Dedifferentiated amniotic fluid mesenchymal stem cell (primary cell): ENCODE results near the gene INPP5K.
"Not testable (repeated sequence)": the region's sequence is repeated elsewhere in the genome, so short reads cannot be mapped to it uniquely, and the experiment has no call there.

Source experiments
- DNase-seq: peaks from one replicate; pipeline ENCODE4 v3.0.0-alpha.2; 2016; ENCODE audit errors: extremely low spot score

Gene INPP5K

GRCh38 chr17:1516388-1517161, at the start of gene INPP5K:
INPP5K (minus strand) TSS chr17:1516612; CDS start chr17:1516499, 113 bp downstream.
- peak; percentile 97 for DNase-seq

DNA sequence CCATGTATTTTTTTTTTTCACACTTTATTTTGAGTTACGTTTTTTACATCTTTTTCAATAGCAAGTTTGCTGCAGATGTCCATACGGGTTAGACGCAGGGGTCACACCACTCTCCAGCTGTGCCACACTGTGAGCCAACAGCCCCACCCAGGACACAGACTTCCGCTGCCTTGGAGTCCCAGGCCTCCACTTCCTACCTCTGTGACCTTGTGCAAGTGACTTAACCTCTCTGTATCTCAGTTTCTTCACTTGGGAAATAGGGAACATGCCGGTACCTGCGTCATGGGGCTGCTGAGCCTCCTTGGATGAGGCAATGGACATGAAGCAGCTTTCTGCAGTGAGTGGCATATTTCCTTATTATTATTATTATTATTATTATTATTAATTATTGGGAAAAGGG, 49.5 kb upstream of the INPP5K start:
- DNase-seq: no peak

DNA sequence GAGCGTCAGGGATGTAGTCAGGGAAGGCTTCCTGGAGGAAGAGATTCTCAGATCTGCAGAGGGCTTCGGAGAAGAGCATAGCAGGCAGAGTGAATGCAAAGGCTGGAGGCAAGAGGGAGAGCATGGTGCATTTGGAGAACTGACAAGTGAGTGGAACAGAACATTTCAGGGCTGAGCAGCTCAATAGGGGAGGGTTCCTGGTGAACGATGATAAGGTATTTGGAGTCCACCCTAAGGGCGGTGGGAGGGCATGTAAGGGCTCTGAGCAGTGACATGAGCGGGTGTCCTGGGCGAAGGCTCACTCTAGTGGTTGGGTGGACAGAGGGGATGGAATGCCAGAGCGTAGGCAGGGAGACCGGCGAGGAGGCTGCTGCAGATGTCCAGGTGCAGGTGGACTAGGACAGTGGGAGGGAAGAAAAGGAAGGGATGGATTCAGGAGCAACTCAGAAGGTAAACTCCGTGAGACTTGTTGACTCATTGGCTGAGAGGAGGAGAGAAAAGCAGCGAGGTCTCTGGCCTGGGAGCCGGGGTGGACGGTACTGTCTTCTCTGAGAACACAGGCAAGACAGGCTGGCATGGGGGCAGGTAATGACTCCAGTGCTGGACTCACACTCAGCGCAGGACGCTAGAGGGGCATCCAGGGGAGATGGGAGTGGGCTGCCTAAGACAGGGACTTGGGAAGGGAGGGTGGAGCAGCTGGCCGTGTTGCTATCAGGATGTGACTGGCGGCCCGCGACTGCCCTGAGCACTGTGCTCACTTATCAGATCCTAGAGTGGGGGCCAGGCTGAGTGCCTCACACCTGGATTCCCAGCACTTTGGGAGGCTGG, 47.6 kb upstream of the INPP5K start:
- no peak for DNase-seq

DNA sequence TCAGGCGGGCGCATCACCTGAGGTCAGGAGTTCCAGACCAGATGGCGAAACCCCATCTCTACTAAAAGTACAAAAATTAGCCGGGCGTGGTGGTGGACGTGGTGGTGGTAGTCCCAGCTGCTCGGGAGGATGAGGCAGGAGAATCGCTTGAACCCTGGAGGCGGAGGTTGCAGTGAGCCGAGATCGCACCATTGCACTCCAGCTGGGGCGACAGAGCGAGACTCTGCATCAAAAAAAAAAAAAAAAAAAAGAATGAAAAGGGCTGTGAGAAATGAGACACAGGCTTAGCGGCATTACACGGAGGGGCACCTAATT, 47.0 kb upstream of the INPP5K start:
- not testable (repeated sequence) for DNase-seq

- no peak for DNase-seq
These were observed 45.8 kb upstream of the INPP5K start for GRCh38 chr17:1562176-1562643.

DNA sequence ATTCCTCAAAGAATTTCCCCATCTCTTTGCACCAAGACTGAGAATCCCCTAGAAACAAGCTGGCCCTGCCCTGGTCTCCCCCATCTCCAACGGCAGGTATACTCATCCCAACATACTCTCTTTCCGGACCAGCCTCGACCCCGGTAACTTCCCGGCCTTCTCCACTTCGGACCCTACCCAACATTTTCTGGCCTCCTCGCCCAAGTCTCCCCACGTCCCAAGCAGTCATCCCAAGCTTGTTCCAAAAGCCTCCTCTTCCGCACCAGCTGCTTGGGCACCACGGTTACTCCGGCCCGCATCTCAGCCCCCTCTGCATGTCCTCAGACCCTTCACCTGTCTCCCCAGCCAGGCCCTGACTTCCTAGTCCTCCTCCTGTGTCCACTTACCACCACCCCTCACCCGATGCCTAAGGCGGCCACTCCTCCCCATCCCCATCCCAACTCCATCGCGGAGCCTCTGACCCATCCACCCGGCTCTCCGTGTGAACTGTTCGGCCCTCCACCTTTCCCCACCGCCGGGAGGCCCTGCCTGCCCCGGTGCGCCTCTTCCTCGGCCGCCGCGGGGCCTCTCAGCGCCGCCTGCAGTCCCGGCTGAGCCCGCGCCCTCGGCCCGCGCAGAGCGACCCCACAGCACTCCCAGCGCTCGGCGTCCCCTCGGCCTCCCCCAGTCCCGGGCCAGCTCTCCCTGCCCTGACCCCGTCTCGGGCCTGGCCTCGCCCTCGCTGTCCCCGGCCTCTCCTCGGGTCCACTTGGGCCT, 45.2 kb upstream of the INPP5K start:
- DNase-seq: no peak

- no peak for DNase-seq
These were observed 44.5 kb upstream of the INPP5K start for GRCh38 chr17:1560858-1561355.

GRCh38 chr17:1560101-1560857, 43.9 kb upstream of the INPP5K start:
- DNase-seq: no peak

DNA sequence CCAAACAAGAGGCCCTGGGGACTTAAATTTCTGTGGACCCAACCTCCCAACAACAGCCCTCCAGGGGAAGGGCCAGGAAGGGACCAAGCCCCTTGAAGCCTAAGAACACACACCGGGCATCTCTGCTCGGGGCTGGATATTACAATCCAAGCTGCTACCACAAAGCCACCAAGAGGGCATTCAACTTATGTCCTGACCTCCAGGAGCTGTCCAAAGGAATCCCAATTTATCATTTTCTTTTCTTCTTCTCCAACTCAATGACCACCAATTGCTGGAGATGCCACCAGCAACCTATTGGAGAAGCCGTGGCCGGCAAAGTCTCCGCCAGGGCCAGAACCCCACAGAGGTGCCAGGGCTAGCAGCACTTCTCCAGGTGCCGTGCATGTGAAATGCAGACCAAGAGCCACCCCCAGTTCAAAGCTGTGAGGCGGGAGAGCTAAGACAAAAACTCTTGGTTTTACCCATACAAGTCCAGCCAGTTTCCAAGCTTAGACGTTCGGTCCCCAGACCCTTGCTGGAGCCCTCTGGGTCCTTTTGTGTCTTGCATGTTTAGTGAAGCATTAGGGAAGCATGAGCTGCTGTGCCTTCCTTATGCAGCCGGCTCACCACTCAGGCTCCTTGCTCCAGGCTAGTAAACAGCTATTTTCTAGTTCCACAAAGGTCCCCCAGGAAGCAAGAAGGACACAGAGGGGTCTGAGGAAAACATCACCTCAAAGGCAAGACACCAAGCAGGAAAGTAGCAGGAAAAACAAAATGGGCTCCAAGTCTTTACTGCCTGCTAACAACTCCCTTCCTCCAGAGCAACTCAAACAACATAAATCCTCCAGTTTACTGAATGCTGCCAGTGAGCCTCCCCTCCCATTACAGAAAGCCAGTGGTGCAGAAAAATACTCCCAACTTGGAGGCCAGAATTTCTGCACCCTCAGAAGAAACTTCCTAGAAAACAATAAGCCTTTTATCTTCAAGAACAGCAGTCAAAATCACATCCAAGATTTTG, 42.9 kb upstream of the INPP5K start:
- DNase-seq: no peak

DNA sequence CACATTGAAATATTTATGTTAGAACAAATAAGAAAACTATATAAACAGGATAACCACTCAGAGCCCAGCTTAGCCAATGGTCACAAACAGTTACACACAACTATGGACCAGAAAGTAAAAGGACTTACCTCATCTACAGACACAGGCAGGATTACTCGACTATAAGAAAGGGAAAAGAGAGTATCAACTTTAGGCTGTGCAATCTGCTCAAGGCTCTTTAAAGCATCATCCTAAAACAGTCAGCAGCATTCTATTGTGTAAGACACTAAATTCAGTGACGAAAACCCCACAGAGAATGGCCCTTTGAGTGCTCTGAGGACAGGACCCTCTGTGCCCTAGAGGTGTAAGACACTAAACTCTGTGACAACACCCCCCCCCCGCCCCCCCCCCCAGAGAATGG, 42.0 kb upstream of the INPP5K start:
- no peak for DNase-seq

DNA sequence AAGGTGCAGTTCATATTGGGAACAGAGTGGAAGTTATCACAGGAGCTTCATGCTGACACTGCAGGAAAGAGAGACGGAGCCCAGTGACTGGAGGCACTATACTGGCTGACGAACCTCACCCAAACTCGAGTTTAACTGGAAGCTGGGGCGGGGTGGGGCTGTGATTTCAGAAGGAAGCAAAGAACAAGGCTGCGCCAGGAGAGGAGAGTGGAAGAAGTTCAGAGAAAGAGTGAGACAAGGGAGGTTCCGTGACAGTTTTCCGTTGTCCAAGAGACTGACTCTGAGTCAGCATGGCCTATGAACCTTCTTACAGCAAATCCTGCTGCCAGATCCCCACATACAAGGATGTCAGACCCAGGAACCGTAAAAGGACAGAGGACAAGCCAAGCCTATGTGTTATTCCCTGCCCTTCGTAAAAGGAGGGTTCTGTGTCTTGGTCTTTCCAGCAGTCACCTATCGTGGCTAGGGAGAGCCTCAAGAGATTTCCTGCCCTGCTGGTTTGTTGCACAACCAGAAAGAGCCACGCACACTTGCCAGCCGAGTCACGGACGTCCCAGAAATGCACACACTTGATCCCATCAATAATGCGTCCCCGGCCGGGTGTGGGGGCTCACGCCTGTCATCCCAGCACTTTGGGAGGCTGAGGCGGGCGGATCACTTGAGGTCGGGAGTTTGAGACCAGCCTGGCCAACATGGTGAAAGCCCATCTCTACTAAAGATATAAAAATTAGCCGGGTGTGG, 41.1 kb upstream of the INPP5K start:
- no peak for DNase-seq

- DNase-seq: no peak
These were observed 39.4 kb upstream of the INPP5K start for GRCh38 chr17:1555651-1556471.

GRCh38 chr17:1554751-1555540, 38.5 kb upstream of the INPP5K start:
- DNase-seq: no peak

DNA sequence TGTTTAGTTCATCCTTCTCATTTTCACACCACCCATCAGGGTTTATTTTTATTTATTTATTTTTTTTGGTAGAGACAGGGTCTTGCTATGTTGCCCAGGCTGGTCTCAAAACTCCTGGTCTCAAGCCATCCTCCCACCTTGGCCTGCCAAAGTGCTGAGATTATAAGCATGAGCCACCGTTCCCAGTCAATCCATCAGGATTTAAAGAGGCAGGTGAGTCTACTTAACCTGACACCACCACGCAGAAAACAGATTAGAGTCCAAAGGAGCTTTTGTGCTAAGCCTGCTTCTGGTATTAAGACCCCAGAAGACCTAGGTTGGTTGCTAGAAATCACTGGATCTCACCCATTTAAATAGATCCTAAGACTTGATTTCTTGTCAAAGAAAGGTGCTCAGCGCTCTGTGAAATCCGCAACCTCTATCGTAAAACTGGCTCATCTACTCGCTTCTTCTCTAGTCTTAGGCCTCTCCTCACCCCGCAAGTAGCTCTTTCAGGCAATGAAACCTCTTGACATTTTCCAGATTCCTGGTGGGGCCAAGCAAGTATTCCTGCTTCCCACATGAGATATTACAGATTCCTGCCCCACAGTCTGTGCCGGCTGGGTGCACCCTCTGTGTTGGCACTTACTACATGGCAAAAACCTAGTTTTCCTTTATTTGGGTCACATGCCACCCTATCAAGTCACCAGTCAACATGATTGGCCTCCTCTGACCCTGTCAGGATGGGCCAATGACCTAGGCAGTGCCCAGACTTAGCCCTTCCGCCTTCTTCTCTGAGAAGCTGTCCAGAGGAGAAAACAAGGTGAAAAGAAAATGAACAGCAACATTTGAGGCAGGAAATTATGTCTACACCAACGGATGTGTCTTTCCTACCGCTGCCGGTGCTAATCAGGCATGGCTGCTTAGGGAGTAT, 37.2 kb upstream of the INPP5K start:
- DNase-seq: no peak

DNA sequence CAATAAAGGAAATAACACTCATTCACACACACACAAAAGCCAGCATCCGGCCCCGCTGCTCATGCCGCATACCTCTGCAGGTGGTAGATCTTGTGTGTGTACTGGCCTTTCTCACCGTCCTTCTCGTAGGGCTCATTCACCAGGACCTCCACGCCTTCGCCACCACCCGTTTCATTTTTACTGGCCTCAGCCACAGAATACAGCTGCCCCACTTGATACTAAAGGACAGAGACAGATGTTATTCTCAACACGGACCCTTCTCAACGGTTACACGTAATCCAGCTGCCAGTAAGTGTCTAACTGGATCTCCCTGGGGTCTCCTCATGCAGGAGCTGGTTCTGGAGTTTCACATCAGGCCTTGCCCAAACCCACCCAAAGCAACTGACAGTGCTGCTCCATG, 36.5 kb upstream of the INPP5K start:
- no peak for DNase-seq

- no peak for DNase-seq
These were observed 35.3 kb upstream of the INPP5K start for GRCh38 chr17:1551741-1552140.

DNA sequence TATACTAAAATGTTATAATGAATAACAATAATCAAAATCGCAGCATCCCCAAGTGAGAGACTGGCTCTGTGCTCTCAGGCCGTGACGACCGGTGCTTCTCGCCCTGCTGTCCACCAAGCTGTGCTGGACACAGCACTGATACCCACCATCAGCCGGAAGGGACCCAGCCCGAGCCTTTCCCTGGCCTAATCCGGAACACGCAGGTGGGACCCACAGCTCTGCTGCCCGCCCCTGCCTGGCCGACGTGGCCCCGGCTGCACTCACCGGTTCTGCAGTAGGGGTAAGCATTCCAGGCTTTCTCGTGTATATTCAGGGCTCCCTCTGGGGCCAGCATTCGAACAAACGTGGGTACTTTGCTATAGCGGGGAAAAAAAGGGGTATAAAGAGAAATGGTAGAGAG, 31.6 kb upstream of the INPP5K start:
- no peak for DNase-seq
